DMS114 treated with DMSO at 0.1 percent for 48 hours (cell line): ENCODE data around the gene C1orf105.
"Not testable (repeated sequence)": the region's sequence is repeated elsewhere in the genome, so short reads cannot be mapped to it uniquely, and the experiment has no call there.

Source experiments
- DNase-seq: peaks from one replicate; lab custom pipeline; 2025; ENCODE audit not compliant: unreplicated experiment; lab: John Stamatoyannopoulos, UW

Gene C1orf105

DNA sequence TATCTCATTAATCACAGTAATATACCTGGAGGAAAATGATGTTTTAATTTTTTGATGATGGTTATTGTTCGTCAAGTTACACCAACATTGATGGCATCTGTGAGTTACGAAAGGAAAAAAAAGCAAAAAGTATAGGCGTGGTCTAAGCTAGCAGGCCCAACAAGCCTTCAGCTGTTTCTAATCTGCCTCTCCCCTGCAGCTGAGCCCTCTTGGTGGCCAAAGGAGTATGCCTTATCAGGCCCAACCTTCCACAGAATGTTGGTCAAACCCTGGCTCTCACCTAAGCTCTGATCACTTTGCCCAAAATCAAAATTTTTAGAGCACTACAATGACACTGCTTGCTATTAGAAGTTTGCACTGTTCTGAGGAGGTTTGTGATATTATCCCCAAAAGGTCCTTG is 4.9 kb downstream of the C1orf105 start:
- no peak for DNase-seq

DNA sequence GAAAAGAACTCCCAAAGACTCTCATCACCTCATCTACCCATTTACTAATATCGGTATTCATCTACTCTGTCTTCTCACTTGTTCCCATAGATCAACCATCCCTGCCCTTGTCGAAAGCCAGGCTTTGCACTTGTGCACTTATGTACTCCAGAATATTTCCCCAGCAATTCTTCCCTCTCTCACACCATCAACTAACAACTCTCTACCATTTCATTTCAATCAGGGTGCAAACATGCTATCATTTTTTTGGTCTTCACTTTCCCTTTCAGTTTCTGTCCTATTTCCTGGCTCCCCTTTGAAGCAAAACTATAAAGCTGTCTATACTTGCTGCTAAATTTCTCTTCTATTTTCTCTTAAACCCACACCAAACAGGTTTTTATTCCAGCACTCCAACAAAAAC is 6.7 kb downstream of the C1orf105 start:
- DNase-seq, result no peak

DNA sequence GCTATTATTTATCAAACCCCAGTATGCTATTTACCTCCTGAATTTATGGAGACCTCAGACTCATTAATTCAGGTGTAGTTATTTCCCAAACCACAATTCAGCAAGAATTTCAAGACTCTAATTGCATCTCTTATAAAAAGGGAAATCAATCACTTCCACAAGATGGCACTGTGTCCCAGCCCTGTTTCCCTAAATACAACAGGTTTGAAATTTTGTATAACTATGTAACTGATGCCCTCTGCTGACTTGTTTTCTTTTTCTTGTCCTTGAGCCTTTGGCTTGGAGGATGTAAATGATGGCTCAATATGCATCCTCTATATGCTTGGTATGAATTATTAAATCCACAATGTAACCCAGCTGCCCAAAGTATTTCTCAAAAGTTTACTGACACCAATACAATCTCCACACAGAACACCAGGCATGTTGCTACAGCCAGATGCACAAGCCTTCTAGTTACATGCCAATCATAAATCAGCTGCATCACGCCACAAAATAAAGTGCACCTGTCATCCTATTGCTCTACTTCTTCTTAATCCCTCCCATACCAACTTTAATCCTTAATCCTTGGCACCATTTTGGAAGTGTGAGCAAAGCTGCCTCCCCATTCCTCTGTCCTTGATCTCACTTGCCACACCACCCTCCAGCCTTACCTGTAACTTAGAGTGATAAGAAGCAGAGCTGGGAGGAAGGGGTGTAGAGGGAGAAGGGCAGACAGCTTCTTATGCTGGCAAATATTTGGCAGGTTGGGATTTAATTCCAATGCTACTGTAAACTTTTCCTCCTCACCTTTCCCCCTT is 9.0 kb downstream of the C1orf105 start:
- peak; percentile 60 for DNase-seq

DNA sequence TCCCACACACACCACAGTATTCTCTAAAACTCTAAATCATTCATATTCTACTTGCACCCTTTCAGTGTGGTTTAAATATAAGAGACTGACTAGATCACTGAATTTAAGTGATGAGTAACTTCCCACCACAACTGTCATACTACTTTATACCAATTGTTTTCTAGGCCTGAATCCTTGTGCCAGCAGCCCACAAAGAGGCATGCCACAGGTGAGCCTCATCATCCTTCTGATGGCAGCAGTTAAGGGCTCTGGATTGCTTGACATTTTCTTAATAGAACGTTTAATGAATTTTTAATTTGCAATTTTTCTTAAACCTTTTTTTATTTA is 9.6 kb downstream of the C1orf105 start:
- no peak for DNase-seq

DNA sequence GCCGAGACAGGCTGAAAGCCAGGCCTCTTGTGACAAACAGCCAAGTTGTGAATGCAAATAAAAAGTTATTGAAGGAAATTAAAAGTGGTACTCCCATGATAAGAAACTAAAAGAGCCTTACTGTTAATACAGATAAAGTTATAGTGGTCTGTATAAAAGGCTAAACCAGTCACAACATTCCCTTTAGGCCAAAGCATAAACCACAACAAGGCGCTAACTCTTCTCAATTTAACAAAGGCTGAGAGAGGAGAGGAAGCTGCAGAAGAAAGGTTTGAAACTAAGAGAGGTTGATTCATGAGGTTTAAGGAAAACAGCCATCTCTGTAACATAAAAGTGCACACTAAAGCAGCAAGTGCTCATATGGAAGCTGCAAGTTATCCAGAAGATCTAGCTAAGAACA is 10.7 kb downstream of the C1orf105 start:
- DNase-seq, result no peak

DNA sequence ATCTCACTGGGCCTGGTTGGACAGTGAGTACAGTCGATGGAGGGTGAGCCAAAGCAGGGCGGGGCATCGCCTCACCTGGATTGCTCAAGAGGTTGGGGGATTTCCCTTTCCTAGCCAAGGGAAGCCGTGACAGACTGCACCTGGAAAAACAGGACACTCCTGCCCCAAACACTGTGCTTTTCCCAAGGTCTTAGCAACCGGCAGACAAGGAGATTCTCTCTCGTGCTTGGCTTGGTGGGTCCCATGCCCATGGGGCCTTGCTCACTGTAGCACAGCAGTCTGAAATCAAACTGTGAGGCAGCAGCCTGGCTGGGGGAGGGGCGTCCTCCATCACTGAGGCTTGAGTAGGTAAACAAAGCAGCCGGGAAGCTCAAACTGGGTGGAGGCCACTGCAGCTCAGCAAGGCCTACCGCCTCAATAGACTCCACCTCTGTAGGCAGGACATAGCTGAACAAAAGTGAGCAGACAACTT is 11.3 kb downstream of the C1orf105 start:
- DNase-seq, result no peak

DNA sequence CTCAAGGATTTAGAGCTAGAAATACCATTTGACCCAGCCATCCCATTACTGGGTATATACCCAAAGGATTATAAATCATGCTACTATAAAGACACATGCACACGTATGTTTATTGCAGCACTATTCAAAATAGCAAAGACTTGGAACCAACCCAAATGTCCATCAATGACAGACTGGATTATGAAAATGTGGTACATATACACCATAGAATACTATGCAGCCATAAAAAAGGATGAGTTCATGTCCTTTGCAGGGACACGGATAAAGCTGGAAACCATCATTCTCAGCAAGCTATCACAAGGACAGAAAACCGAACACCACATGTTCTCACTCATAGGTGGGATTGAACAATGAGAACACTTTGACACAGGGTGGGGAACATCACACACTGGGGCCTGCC is 16.7 kb downstream of the C1orf105 start:
- not testable (repeated sequence) for DNase-seq

DNA sequence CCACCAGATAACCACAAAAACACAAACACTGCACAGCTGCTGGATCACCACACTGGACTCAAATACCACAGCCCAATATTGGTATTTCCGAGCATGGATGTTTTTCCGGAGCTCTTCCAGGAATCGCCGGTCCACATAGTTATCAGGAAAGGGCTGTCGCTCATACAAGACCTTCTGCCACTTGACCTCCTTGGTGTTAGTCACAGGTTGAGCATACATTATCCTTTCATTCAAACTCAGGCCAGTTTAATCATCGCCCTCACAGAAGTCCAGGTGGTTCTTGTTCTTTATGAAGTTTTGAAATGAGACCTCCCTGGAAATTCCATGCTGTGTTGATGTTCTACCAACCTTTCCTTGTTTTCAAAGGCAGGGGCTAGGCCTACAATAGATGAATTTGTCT is 21.9 kb downstream of the C1orf105 start:
- DNase-seq, result no peak

DNA sequence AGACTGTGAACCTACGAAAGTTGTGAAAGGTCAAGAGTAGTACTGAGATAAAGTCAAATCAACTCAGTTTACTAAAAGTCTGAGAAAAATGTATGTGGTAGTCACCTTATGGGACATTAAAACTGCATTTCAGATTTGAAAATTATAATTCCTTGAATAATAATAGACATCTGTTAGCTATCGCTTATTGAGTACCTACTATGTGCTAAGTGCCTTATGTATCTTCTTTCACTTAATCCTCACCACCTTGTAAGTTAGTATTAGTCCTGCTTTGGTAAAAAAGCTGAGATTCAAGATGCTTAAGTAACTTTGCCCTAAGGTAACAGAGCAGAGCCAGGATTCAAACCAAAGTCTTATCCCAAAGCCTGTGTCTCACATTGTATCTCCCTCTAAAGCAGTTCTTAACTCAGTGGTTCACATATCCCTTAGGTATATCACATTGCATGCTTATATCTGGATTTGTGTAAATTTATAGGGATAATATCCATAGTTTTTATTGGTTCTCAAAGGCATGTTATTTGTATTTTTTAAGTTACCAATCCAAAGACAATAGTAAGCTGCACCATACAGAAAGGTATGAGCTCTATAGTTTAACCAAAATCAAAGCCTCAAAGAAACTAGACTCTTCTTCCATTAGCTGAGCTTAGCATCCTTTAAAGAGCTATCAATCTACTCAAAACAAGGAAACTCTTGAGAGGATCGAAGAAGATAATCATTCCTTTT is 22.5 kb downstream of the C1orf105 start:
- DNase-seq, result no peak

DNA sequence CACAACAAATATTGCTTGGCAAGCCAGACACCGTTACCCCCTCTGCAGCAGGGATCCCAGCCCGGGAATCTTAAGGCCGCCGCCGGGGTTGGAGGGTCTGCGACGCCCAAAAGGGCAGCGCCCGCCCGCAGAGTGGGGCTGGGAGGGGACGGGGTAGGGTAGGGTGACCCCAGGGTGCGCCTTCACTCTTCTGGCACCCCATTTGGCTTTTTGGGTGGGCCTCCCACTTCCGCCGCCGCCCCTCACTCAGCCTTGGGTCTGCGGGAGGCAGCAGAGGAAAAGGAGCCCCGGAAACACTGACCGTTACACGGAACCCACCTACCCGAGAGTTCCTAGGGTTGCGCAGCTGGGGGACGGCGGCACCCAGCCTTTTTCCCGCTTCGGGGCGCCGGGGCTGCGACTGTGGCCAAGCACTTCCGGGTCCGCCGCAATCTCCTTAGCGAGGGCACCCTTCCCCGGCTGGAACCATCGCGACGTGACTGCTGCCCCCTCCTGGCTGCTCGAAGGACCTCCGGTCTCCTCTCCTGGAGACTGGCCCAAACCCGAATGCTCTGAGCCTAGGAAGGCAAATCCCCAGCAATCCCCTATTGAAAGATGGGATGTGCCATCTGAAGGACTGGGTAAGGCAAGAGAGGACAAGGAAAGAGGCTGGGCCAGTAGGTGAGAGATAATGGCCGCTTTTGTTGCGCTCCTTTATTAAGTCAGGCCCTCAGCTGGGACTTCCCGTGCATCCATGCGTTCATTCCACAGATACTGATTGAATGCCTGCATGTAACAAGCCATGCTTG is 23.4 kb downstream of the C1orf105 start, which contains the start of gene PIGC:
Gene PIGC, minus strand, starts transcription at position 404 of the 788 bp plus-strand sequence. CDS start 1,447 bp downstream, outside the sequence.
- peak; percentile 90 for DNase-seq

DNA sequence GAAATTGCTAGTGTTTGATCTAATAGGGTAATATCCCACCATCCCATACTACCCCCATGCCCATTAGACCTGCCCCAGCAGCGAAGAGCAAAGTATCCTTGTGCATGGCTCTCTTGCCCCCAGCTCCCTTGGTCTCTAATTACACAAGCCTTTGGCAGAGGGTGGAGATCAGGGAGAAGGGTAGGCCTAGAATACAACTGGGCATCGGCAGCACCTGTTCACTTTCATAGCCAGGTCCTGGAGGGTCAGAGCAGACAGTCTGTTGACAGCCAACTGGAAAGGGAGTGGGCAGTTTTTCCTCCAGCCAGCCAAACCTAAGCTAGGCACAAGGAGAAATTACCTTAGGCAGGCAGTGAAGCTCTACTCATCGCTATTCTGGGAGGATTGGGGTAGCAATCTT is 26.1 kb downstream of the C1orf105 start:
- no peak for DNase-seq

DNA sequence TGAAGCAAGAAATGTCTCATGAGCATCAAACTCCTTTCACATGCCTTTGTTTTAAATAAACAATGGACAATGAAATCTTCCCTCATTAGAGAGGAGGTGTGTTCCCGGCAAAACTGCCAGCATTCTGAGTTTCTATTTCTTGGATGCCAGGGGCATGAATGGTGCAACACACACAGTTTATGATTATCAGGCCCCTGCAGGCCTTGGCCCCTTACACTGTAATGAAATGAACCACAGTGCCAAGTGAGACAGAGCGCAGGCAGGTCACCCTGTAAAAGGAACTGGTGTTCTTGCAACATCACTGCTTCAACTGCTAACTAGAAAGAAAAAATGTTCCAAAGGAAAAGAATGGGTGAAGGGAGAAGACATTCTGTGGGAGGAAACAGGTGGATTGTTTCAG is 27.2 kb downstream of the C1orf105 start:
- no peak for DNase-seq

DNA sequence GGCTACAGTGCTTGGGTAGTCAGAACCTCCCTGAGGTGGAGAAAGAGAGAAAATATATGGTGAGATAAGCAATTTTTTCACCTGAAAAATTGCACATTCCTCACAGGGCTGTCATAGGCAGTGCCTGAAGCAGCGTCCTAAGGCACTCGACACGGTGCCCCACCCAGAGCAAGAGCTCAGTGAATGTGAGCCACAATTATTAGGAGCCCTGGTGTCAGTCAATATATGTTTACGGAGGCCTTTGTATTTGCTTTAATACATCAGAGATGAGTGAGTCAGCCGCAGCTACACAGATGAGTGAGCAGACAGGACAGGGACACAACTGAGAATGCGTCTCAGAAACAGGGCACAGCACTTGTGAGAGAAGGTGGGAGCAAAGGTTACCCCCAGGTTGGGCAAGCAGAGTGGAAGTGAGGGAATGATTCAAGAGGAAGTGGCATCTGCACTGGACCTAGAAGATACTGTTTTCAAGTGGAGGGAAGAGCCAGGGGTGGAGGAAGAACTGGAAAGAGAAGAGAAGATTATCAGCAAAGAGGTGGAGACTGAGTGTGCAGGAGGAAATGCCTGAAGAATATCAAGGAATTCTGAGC is 28.6 kb downstream of the C1orf105 start:
- DNase-seq, result no peak

DNA sequence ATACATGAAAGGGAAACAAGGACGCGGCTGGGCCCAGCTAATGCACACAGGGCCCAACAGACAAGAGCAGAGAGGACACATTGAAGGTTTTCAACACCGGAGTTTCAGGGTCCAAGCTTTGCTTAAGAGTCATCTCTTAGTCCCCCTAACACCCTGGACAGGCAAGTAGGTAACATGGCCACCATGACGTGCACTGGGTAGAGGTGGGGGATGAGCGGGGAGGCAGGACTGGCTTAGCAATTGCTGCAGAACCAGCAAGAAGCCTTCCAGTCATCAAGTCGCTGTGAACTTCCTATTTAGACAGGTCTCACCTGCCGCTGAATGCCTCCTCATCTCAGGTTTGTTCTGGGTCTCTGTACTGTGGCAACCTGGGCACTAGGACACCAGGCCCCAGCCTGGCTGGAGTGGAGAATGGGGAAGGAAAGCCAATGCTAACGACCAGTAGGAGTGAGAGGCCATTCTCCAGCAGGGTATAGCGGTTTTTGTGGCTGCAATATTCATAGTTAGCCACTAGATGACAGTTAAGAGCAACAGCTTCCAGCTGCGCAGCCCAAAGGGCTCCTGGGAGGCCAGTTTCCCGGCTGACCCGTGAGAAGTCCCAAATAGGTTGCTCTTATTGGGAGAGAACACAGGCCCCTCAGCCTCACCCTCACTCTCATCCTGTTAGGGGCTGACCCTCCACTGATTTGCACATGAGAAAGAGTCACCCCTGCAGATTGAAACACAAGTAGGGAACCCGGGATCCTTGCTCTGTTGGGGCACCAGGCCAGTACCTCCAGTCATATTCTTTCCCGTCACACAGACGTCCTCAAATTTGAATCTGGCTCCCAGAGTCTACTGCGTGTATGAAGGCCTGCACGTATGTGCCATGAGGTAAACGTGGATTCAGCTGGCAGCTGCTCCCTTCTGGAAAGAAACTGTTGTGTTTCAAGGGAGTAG is 29.4 kb downstream of the C1orf105 start:
- peak; percentile 53 for DNase-seq

DNA sequence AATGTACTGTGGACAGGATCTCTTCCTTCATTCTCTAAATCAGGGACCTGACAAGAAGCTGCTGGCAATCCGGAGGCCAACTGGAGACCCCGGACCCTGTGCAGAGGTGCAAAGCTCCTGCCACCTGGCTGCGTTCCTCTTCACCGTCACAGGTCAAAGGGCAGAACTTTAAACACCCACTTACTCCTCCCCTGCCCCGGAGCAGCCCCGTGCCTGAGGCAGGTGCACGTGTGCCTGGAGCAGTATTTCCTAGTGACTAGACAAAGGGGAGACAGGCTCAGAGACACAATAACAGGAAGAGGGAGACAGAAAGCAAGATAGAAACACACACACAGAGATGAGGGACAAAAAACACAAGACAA is 30.0 kb downstream of the C1orf105 start:
- DNase-seq, result no peak

DNA sequence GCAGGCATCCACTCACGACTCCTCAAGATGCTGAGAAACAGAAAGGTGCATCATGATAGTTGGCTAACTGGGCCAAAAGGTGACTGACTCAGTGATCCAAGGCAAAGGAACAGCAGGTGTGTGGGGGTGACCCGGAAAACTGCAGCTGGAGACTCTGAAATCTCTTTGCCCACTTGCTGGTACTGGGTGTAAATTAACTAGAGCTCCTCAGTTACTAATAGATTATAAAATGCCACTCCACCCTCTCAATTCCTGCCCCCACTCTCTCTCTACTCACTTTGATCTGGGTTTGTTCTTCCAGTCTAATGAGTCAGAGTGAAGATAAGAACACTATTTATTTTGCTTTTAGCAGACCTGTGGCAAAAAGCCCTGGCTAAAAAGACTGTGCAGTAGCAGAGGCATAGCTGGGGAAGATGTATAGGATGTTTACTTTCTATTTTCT is 30.5 kb downstream of the C1orf105 start:
- no peak for DNase-seq

DNA sequence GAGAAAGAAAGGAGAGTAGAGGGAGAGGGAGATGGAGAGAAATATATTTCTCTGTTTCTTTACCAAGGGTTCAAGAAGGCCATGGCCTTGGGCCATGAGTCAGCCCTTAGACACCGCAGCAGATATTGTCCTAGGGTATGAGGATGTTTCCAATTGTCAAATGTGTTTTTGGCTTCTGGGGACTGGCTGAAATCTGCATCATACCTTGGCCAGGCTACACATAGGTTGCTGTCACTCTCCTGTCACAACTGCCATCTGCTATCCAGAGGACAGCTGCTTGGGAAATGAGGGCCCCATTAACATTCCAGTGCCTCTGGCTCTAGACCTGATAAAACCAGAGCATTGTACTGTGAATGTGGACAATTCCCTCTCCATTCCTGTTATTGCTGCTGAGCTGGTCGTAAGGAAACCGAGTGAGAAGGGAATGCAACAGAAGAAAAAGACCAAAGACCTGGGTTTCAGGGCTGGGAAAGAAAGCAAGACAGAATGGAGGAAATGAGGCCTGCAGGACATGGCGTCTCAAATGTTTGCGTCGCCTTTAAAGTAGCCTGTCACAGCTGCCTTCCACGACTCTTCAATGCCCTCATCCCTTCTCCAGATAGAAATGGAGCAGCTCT is 32.2 kb downstream of the C1orf105 start:
- DNase-seq, result no peak

DNA sequence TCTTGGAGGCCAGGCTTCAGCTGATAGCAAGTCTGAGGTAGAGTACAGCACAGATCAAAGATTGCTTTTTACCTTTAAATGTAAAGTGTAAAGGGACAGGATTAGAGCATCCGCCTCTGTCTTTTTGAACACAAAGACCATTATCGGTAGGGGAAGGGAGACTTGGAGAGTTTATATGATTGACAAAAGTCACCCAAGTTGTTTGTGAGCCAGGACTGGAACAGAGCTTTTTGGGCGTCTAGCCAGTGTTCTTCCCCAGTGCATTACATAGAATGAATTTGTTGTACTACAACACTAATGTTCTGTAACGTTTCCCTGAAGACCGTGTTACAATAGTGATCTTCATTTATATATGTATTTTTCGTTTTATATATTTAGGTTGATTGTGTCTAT is 32.7 kb downstream of the C1orf105 start:
- no peak for DNase-seq

DNA sequence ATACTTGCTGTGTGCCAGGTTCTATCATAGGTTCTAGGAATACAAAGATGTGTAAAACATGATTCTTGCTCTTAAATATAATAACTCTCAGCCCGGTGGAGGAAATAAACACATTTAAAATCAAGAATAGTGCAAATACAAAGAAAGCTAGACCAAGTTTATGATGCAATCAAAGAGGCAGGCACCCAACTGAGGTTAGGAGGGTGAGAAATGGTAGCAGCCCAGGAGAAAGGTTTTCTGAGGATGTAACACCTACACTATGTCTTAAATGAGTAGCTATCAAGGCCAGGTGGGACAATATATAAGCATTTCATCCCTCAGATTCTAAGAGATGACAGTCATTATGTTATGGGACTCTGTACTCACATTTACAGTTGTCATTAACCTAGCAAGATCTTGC is 33.1 kb downstream of the C1orf105 start:
- DNase-seq, result no peak

DNA sequence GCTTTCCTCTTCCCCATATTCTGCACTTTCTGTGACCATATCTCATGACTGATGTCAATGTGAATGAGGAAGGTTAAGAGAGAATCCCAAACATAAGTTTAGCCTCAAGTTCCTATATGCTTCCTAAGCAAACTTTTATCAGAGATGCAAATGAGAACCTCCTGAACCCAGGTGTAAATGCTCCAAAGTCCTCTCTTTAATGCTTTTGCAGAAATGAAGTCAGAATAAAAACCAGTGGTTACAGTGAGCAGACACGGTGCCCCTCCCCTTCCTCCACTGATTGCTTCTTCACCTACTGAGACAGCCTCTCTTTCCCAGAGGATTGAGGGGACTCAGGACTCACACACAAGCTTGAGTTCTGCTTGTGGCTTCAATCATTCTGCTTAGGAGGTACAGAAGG is 35.0 kb downstream of the C1orf105 start:
- DNase-seq, result no peak
